GM10266 (cell line): ENCODE data around the gene FASN.

Experiments
- DNase-seq: peaks from one replicate; pipeline ENCODE4 v3.0.0; 2012; ENCODE audit errors: extremely low spot score
- CTCF ChIP-seq: IDR thresholded peaks from 2 replicates; pipeline ENCODE4 v1.5.1; 2012; ENCODE audit warnings: mild to moderate bottlenecking, low read depth; ENCODE audit not compliant: control insufficient read depth, insufficient read depth; ENCODE audit errors: missing control alignments

The FASN gene

GRCh38 chr17:82129095-82129494, 31.1 kb upstream of the FASN start:
- no peak for DNase-seq
- TF ChIP-seq CTCF: no peak

- no peak for DNase-seq
- no peak for TF ChIP-seq CTCF
These were observed 30.3 kb upstream of the FASN start for GRCh38 chr17:82128287-82128686.

- no peak for DNase-seq
- TF ChIP-seq CTCF: no peak
These were observed 29.7 kb upstream of the FASN start for GRCh38 chr17:82127704-82128103.

- no peak for DNase-seq
- TF ChIP-seq CTCF: no peak
These were observed 29.2 kb upstream of the FASN start for GRCh38 chr17:82127315-82127595.

GRCh38 chr17:82126556-82127314, 28.7 kb upstream of the FASN start:
- DNase-seq: no peak

GRCh38 chr17:82124101-82124500, 26.1 kb upstream of the FASN start:
- TF ChIP-seq CTCF: no peak
- DNase-seq: no peak

More at GRCh38 chr17:82126556-82127314, 28.7 kb upstream of the FASN start:
- TF ChIP-seq CTCF: no peak

GRCh38 chr17:82121660-82122629, 23.9 kb upstream of the FASN start:
- no peak for TF ChIP-seq CTCF
- no peak for DNase-seq
